ENCODE results near the gene GPR137B. TPM values are rescaled to one million over a fixed set of nuclear protein-coding genes. Genes with fewer than 3 reads are reported as not detected.

Gene GPR137B
- total and polyA plus RNA-seq, 2 of the 4 experiments (the other 2 are of a cell fraction): 4.5 to 12.3 TPM

- in situ Hi-C loops (cut with MboI; ENCODE audit: low sequenced_read_pairs): no loop called here
- dilution Hi-C loops (cut with HindIII; ENCODE audit: low sequenced_read_pairs, unreplicated experiment): no loop called here
- Histone ChIP-seq H2AK5ac (ENCODE audit: low read depth, low read length) (no peak overlapping the region), H2AK9ac (replicated peaks; ENCODE audit: low read depth, low read length, poor library complexity) (no peak overlapping the region), H3K4me3 (ENCODE audit: insufficient read depth, low read depth, low read length) (no peak overlapping the region), H4K91ac (ENCODE audit: insufficient read depth, low read depth, low read length) (no peak overlapping the region), H2AFZ (replicated peaks; ENCODE audit: low read length, poor library complexity) (no peak overlapping the region), H2BK20ac (ENCODE audit: low read depth, low read length) (no peak overlapping the region), H2BK120ac (ENCODE audit: low read depth, low read length) (no peak overlapping the region), H3K23ac (ENCODE audit: low read depth, low read length) (no peak overlapping the region), H4K5ac (ENCODE audit: low read depth, low read length) (no peak overlapping the region), H3K9ac (ENCODE audit: low read depth, low read length) (no peak overlapping the region), H3K14ac (replicated peaks; ENCODE audit: low read depth, low read length) (no peak overlapping the region), H3K56ac (ENCODE audit: extremely low read depth, insufficient read depth, low read length) (no peak overlapping the region), H3K4me1 (ENCODE audit: control insufficient read depth, insufficient read depth, low read length) (no peaks in the 10 kb centered on the region), H4K20me1 (ENCODE audit: insufficient read depth, low read length) (no peaks in the 10 kb centered on the region), H3K79me1 (ENCODE audit: low read depth in 1 of 2, low read length in 2 of 2) (no peaks in the 10 kb centered on the region), H2BK15ac (ENCODE audit: low read depth, low read length) (no peak overlapping the region), H3K27me3 (ENCODE audit: control insufficient read depth, insufficient read depth, low read length) (peaks cover 15% of the 10 kb centered on the region), H3K9me1 (ENCODE audit: insufficient read depth, low read length) (no peaks in the 10 kb centered on the region), H3K36me3 (ENCODE audit: control insufficient read depth, insufficient read depth, low read length) (no peaks in the 10 kb centered on the region), H3K4me2 (ENCODE audit: low read depth, low read length) (no peak overlapping the region), H3K18ac (ENCODE audit: low read depth, low read length) (no peak overlapping the region), H4K8ac (ENCODE audit: low read depth in 2 of 2, low read length in 2 of 2) (no peak overlapping the region), H3K4ac (ENCODE audit: low read depth, low read length) (no peak overlapping the region), H3K27ac (ENCODE audit: insufficient read depth, low read length) (no peak overlapping the region), H3K9me3 (ENCODE audit: control insufficient read depth, insufficient read depth, low read length) (no peaks in the 10 kb centered on the region; the same call in 1 of the 2 replicates), H2BK5ac (ENCODE audit: low read depth, low read length, poor library complexity, severe bottlenecking) (no peak overlapping the region)
- WGBS, 2 experiments (ENCODE audit: extremely low coverage in 2 of 2, insufficient read length in 1 of 2): no CpG with 5 or more reads among the region's 5 CpGs
- intact Hi-C loops (cut with micrococcal nuclease): no loop called here
- ATAC-seq (ENCODE audit: low read depth): no peak
- ChIA-PET CTCF (interaction anchor here (0.6 to 0.9 kb wide), 3 partner anchors 9 to 167 kb away, joined by 3 to 5 read pairs (median 3); no protein-coding TSS in a partner anchor), POLR2A (ENCODE audit: unreplicated experiment) (no interaction called here)
- no peak for DNase-seq
- no peak for TF ChIP-seq RCOR1 (IDR thresholded peaks at IDR 0.05; ENCODE audit: insufficient replicate concordance, low read length)
- TF ChIP-seq CEBPB (IDR thresholded peaks at IDR 0.05; ENCODE audit: low read depth, low read length): no peak
- TF ChIP-seq CHD1 (IDR thresholded peaks at IDR 0.05; ENCODE audit: low read depth, low read length): no peak
- TF ChIP-seq MAFK (IDR thresholded peaks at IDR 0.05; ENCODE audit: low read depth, low read length): no peak
- TF ChIP-seq USF2 (IDR thresholded peaks at IDR 0.05; ENCODE audit: low read depth, low read length): no peak
- TF ChIP-seq MAZ (IDR thresholded peaks at IDR 0.05; ENCODE audit: borderline replicate concordance, low read depth, low read length): no peak
- TF ChIP-seq FOS (IDR thresholded peaks at IDR 0.05; ENCODE audit: low read depth, low read length): no peak
- no peak for TF ChIP-seq RAD21 (IDR thresholded peaks at IDR 0.05; ENCODE audit: low read length)
- TF ChIP-seq MXI1 (IDR thresholded peaks at IDR 0.05; ENCODE audit: borderline replicate concordance, low read depth, low read length): no peak
- TF ChIP-seq RFX5 (IDR thresholded peaks at IDR 0.05; ENCODE audit: low read depth, low read length): no peak
- no peak for TF ChIP-seq BHLHE40 (IDR thresholded peaks at IDR 0.05; ENCODE audit: low read depth, low read length)
- no peak for TF ChIP-seq CTCF (conservative IDR thresholded peaks at IDR 0.05; ENCODE audit: low read depth, low read length)
- no peak for TF ChIP-seq ELK1 (IDR thresholded peaks at IDR 0.05; ENCODE audit: borderline replicate concordance, low read depth, low read length)
- no peak for TF ChIP-seq SMC3 (IDR thresholded peaks at IDR 0.05; ENCODE audit: low read depth, low read length)
- no peak for TF ChIP-seq NFE2L2 (IDR thresholded peaks at IDR 0.05; ENCODE audit: low read depth, low read length)
- no peak for TF ChIP-seq POLR2A (IDR thresholded peaks at IDR 0.05; ENCODE audit: low read depth, low read length)
- no TSS peak for BruUV-seq (replicated peaks)
Measured at GRCh38 chr1:236132420-236133046, 9.8 kb upstream of the GPR137B start.
